ENCODE data around the gene SBNO1.
"Not testable (repeated sequence)": the region's sequence is repeated elsewhere in the genome, so short reads cannot be mapped to it uniquely, and the experiment has no call there.

SBNO1 gene

GRCh38 chr12:123364532-123365024 is at the start of gene SBNO1:
Gene SBNO1, minus strand, starts transcription at chr12:123364847. Its CDS starts 14,406 bp downstream, at chr12:123350441.
- TF ChIP-seq, protein P1, sequence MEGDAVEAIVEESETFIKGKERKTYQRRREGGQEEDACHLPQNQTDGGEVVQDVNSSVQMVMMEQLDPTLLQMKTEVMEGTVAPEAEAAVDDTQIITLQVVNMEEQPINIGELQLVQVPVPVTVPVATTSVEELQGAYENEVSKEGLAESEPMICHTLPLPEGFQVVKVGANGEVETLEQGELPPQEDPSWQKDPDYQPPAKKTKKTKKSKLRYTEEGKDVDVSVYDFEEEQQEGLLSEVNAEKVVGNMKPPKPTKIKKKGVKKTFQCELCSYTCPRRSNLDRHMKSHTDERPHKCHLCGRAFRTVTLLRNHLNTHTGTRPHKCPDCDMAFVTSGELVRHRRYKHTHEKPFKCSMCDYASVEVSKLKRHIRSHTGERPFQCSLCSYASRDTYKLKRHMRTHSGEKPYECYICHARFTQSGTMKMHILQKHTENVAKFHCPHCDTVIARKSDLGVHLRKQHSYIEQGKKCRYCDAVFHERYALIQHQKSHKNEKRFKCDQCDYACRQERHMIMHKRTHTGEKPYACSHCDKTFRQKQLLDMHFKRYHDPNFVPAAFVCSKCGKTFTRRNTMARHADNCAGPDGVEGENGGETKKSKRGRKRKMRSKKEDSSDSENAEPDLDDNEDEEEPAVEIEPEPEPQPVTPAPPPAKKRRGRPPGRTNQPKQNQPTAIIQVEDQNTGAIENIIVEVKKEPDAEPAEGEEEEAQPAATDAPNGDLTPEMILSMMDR (conservative IDR thresholded peaks at IDR 0.05; ENCODE audit: low read depth, low read length), result no peak
- DNase-seq (ENCODE audit: low read depth), result peak; percentile 58
- peak within 1 kb of the TSS; percentile 93 for H3K4me3 ChIP-seq (ENCODE audit: low read length)

DNA sequence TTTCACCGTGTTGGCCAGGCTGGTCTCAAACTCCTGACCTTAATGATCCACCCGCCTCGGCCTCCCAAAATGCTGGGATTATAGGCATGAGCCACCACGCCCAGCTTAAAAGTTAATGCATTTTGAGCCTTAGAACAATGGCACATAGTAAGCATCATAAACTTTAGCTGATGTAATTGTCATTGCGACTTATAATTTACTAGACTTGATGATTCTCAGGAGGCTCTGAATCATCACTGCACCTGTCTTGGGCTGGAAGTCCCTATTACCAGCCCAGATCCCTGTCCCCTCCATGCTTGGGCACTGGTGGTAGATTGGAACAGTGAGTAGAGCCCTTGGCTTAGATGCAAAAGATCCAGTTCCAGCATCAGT is 45.4 kb upstream of the SBNO1 start:
- DNase-seq (ENCODE audit: low read depth), result no peak
- TF ChIP-seq, protein P1 (conservative IDR thresholded peaks at IDR 0.05; ENCODE audit: low read depth, low read length), result no peak
- no peak overlapping the region for H3K4me3 ChIP-seq (ENCODE audit: low read length)

GRCh38 chr12:123409284-123410040 is 44.8 kb upstream of the SBNO1 start:
- not testable (repeated sequence) for DNase-seq (ENCODE audit: low read depth); H3K4me3 ChIP-seq (ENCODE audit: low read length)

DNA sequence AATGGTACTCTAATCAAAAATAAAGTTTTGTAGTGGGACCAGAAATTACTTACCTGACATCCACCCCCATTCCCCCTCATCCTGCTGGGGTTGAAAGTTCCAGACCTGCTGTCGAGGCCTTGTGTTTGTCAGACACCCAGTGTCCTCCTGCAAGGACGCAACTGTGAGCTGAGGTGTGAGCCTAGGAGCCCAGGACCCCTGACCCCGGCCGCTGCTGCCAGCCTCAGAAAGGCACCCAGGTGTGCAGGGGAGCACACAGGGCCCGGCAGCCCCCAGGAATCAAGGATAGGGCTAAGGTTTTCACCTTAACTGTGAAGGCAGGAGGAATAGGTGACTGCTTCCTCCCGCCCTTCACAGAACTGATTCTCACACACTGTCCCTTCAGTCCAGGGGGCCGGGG is 44.0 kb upstream of the SBNO1 start:
- not testable (repeated sequence) for DNase-seq (ENCODE audit: low read depth)

DNA sequence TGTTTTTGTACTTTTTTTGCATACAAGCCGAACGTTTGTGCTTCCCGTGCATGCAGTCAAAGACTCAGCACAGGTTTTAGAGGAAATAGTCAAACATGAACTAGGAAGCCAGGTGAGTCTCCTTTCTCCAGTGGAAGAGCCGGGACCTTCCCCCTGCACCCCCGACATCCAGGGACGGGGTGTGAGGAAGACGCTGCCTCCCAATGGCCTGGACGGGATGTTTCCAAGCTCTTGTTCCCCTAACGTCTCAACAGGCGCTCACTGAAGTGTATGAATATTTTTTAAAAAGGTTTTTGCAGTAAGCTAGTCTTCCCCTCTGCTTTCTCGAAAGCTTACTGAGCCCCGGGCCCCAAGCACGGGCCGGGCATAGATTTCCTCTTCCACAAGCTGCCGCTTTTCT is 43.3 kb upstream of the SBNO1 start:
- DNase-seq (ENCODE audit: low read depth); H3K4me3 ChIP-seq (ENCODE audit: low read length): not testable (repeated sequence)

More for the DNA sequence above, 44.0 kb upstream of the SBNO1 start:
- H3K4me3 ChIP-seq (ENCODE audit: low read length), result not testable (repeated sequence)

DNA sequence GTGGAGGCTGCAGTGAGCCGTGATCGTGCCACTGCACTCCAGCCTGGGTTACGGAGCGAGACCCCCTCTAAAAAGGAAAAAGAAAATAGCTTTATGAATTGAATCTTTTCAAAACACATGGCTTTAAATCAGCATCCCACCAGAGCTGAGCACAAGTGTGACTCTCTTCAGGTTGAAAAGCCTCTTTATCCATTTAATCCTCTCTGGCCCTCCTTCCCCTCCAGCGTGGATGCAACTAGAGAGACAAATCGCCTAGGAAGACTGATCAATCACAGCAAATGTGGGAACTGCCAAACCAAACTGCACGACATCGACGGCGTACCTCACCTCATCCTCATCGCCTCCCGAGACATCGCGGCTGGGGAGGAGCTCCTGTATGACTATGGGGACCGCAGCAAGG is 42.6 kb upstream of the SBNO1 start:
- H3K4me3 ChIP-seq (ENCODE audit: low read length); DNase-seq (ENCODE audit: low read depth): not testable (repeated sequence)

GRCh38 chr12:123404581-123404980 is 39.9 kb upstream of the SBNO1 start:
- no peak for DNase-seq (ENCODE audit: low read depth)
- TF ChIP-seq, protein P1 (conservative IDR thresholded peaks at IDR 0.05; ENCODE audit: low read depth, low read length), result no peak
- no peak overlapping the region for H3K4me3 ChIP-seq (ENCODE audit: low read length)

GRCh38 chr12:123401753-123402683 is 37.4 kb upstream of the SBNO1 start:
- no peak for DNase-seq (ENCODE audit: low read depth)
- TF ChIP-seq, protein P1 (conservative IDR thresholded peaks at IDR 0.05; ENCODE audit: low read depth, low read length), result no peak
- H3K4me3 ChIP-seq (ENCODE audit: low read length), result no peak overlapping the region

GRCh38 chr12:123399255-123399617 is 34.6 kb upstream of the SBNO1 start:
- H3K4me3 ChIP-seq (ENCODE audit: low read length), result no peak overlapping the region
- TF ChIP-seq, protein P1 (conservative IDR thresholded peaks at IDR 0.05; ENCODE audit: low read depth, low read length), result no peak
- DNase-seq (ENCODE audit: low read depth), result no peak

All from retinal pigment epithelial cell (primary cell).